NCI-H2227 treated with DMSO at 0.1 percent for 48 hours (cell line): ENCODE measurements around the gene DOK4.

Experiments
- DNase-seq: peaks from one replicate; lab custom pipeline; 2025; lab: John Stamatoyannopoulos, UW

Gene DOK4

DNA sequence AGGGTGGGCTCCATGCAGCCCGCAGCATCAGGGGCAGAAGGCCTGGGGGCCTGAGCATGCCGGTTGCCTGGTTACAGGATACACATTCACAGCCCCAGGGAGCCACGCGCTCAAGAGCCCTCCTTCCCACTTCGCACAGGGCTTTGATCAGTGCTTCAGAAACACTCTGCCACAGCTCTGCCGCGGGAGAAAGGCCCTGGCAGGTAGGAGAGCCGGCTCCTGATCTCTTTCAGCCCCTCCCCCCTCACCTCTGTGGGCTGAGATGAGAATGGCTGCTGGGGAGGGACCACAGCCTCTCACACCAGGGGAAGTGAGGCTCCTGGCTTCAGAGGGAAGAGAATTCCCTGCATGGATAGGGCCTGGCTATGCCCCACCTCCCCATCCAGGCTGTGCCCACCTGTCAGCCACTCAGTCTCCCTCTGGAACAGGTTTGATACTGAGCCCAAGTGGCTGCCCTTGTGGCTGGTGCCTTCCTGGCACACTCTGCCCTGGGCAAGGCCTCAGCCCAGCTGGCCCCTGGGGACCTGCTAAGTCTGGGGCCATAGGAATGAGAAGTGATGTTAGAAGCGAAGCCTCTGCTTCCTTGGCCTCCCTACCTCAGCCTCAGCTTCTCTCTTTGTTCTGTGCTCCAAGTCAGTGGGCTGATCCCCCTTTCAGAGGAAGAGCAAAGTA, 8.6 kb downstream of the DOK4 start:
- DNase-seq, result peak; percentile 6

GRCh38 chr16:57476546-57477410, 9.5 kb downstream of the DOK4 start:
- DNase-seq, result no peak

DNA sequence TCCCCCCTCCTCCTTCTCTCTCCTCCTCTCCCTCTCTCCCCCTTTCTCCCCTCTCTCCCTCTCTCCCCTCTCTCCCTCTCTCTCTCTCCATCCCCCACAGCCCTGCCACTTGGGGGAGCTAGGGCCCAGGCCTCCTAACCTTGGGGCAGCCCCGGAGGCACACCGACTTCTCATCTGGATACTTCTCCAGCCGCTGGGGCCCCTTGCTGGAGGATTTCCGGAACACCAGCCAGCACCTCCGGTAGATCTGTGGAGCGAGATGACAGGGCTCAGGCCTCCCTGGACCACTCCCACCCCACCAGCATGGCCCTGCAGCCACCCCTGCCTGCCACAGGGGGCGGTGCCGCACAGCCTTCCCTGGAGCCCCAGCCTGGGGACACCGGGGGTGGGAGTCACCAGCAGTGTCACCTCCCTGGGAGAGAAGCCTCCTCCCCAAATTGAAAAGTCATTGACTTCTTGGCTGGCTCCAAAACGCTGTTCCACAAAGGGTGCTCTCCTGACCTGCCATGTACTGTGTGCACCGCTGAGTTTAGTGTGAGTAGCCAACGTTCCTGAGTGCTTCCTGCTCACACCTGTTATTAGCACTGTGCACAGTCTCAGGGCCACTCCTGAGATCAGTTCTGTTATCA, 10.5 kb downstream of the DOK4 start:
- DNase-seq, result no peak

GRCh38 chr16:57474671-57475661, 11.3 kb downstream of the DOK4 start:
- DNase-seq, result no peak

DNA sequence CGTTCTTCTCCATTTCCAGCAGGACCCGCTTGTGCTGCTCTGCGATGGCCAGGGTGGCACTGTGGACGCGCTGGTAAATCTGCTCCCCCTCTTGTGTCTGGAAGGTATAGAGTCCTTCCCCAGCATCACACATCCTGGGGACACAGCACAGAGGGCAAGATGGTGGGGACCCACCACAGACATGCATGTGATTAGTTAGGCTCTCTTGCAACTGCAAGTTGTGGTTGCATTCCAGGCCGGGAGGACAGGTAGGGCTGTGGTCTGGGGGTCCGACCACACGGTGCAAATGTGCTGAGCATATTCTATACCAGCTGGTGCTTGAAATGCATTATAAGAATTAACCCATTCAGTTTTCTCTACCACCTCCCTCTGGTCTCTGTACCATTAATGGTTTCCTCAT, 12.4 kb downstream of the DOK4 start:
- DNase-seq, result no peak

- no peak for DNase-seq
Observed at GRCh38 chr16:57473176-57473840, 13.0 kb downstream of the DOK4 start.

GRCh38 chr16:57472665-57473060, 13.6 kb downstream of the DOK4 start:
- DNase-seq, result no peak

- DNase-seq, result peak; percentile 22
Observed at GRCh38 chr16:57471852-57472664, 14.2 kb downstream of the DOK4 start.

DNA sequence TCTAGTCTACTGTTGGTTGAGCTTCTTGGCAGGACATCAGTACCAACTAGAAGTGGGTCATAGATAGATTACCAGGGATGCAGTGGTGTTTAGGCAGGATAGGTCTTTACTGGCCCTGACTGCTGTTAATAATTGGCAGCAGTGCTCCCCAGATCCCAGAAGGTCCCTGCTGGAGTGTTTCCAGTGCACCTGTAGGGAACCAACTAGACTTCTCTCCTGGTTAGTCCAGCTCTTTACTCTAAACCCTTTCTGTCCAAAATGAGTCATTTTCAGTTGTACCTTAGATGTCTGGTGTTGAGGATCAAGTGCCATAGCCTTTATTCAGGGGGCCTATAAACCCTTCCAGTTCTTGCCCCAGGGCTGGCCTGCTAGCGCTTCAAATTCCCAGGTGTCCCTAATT, 15.1 kb downstream of the DOK4 start:
- no peak for DNase-seq

- no peak for DNase-seq
Observed at GRCh38 chr16:57470711-57471110, 15.6 kb downstream of the DOK4 start.

DNA sequence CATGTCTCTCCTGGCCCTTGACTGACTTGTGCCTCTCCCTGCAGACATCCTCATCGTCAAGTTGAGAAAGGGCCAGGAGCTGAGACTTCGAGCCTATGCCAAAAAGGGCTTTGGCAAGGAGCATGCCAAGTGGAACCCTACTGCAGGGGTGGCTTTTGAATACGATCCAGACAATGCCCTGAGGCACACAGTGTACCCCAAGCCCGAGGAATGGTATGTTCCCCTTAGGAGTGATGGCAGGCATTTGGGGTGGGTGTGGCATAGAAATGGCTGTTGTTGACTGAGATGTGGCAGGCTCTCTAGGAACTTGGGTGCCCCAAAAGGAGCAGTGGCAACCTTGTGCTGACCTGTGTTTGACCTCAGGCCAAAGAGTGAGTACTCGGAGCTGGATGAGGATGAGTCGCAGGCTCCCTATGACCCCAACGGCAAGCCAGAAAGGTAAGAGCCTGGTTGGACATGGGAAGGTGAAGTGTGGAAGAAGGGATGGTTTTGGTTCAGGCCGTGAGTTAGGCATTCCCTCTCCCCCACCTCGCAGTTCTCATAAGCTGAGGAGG, 16.3 kb downstream of the DOK4 start:
- DNase-seq, result no peak

GRCh38 chr16:57469046-57469445, 17.2 kb downstream of the DOK4 start:
- no peak for DNase-seq

- no peak for DNase-seq
Observed at GRCh38 chr16:57468346-57468745, 17.9 kb downstream of the DOK4 start.

DNA sequence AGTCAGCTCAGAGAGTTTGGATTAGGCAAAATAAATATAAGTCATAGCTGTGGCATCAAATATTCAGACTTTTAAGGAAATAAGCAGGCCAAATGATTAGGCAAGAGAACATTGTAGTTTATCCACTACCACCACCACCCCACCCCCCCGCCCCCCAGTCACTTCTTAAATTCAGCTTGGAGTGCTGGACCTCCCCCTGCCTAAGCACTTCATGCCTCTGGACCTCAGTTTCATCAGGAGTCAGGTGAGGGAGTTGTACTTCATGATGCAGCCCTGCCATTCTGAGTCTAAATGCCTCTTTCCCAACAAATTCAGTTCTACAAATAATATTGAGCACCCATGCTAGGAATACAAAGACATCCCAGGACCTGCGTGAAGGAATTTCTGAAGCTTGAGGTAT, 21.8 kb downstream of the DOK4 start:
- DNase-seq, result no peak

DNA sequence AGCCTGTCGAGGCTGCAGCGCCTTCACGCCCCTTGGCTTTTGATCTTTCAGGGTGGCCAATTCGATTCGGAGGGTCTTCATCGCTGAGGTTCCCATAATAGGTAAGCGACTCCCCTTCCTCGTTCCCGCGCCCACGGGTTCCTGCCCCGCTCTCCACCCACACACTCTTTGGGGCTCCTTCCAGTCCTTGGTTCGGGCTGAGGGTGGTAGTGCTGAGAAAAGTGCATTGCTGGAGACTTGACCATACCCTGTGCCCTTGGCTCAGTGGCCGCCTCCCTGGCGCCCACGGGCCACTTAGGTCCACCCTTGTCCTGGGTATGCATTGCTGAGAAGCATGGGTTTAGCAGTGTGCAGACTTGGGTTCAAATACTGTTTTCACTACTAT, 23.3 kb downstream of the DOK4 start:
- no peak for DNase-seq

GRCh38 chr16:57462209-57462977, 23.9 kb downstream of the DOK4 start, which contains the start of gene POLR2C:
TSS of gene POLR2C (plus strand) at chr16:57462679. CDS start at chr16:57462725, 46 bp downstream.
- peak; percentile 68 for DNase-seq

DNA sequence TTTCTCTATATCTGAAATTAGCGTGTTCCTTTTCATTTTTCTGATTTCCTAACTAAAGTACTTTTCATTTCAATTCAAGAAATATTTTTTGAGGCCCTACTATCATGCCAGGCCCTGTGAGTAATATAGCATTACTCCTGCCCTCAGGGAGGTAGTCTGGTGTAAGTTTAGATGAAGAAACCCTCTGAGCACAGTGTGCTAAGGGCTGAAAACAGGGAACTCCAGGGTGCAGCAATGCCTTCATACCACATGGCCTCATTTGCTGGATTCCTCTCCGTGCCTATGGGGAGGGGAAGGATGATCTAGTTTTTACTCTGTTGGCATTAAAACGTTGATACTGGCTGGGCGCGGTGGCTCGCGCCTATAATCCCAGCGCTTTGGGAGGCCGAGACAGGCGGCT, 34.3 kb downstream of the DOK4 start:
- no peak for DNase-seq

DNA sequence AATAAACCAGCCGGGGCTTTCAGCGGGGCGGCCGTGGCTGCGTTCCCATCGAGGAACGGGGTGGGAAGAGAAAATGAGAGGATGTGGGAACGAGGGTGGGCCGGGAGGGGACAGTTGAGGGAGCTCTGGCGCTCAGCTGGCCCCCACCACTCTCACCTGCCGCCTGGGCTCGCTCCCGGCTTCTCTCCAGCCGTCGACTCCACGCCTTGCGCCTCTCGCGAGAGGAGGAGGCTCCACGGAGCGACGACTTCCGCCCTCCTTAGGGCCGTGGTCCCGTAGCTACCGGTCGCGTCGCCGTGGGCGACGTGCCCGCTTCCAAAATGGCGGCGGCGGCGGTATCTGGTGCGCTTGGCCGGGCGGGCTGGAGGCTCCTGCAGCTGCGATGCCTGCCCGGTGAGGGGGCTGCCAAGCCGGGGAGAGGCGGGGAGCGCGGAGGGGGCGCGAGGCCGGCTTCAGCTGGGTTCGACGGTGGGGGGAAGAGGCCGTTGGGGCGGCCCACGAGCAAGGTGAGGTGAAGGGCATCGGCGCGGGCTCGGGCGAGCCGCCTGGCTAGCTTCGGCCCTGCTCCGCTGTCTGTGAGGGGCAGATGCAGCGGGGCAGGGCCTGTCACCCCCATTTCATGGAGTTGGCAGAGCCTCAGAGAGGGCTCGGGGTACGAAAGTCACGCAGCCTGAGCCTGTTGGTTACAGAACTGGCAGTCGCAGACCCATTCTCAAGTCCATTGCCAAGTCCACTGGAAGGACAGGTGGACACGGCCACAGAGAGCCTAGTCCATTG, 38.9 kb downstream of the DOK4 start, which contains the start of the genes CIAPIN1 and COQ9:
Gene CIAPIN1, minus strand, starts transcription at position 200 of the 777 bp plus-strand sequence. CDS start 6,457 bp downstream, outside the sequence.
Gene COQ9, plus strand, starts transcription at position 294 of the 777 bp plus-strand sequence. Its CDS starts 27 bp downstream, at position 321.
- peak; percentile 72 for DNase-seq
